HL-60 (cell line): ENCODE results near the gene RBM10.
"Not testable (repeated sequence)": the region's sequence is repeated elsewhere in the genome, so short reads cannot be mapped to it uniquely, and the experiment has no call there.

Experiments
- DNase-seq, 2 experiments: peaks; one replicate each; pipeline ENCODE4 v3.0.0-alpha.2; 2010 to 2020; ENCODE audit warnings: low read depth in 1 of 2, low spot score in 1 of 2
- H3K27ac ChIP-seq: fragments of 250-450 bp; sonication (Bioruptor Pico); replicated peaks from 2 replicates; pipeline ENCODE4 v1.5.1; 2020; ENCODE audit warnings: mild to moderate bottlenecking, moderate library complexity
- H3K27me3 ChIP-seq: fragments of 250-450 bp; sonication (Bioruptor Pico); 2 replicates; pipeline ENCODE4 v1.5.1; 2021; ENCODE audit warnings: mild to moderate bottlenecking, moderate library complexity; ENCODE audit not compliant: insufficient read depth, poor library complexity, severe bottlenecking
- H3K4me3 ChIP-seq: replicated peaks from 2 replicates; pipeline ENCODE4 v1.5.1; 2011; ENCODE audit warnings: mild to moderate bottlenecking, control low read depth, low read length; ENCODE audit not compliant: insufficient read depth
- CTCF ChIP-seq: IDR thresholded peaks from one replicate; pipeline ENCODE4 v1.5.1; 2011; ENCODE audit warnings: low read length, control low read depth, inconsistent platforms; ENCODE audit not compliant: insufficient read depth
- GABPA ChIP-seq: IDR thresholded peaks from 2 replicates; pipeline ENCODE4 v1.6.1; 2012; ENCODE audit warnings: low read depth
- POLR2AphosphoS5 ChIP-seq: IDR thresholded peaks from 2 replicates; pipeline ENCODE4 v1.6.1; 2012; ENCODE audit warnings: low read depth
- REST ChIP-seq: IDR thresholded peaks from 2 replicates; pipeline ENCODE4 v1.6.1; 2012; ENCODE audit warnings: low read depth; ENCODE audit not compliant: insufficient replicate concordance
- SPI1 ChIP-seq: IDR thresholded peaks from 2 replicates; pipeline ENCODE4 v1.6.1; 2012; ENCODE audit warnings: low read depth, mild to moderate bottlenecking, borderline replicate concordance

The RBM10 gene

GRCh38 chrX:47101206-47101605 lies 43.8 kb upstream of the RBM10 start:
- no peak overlapping the region for H3K4me3 ChIP-seq
- TF ChIP-seq POLR2AphosphoS5, result no peak
- TF ChIP-seq GABPA, result no peak
- no peak for TF ChIP-seq SPI1
- TF ChIP-seq REST, result no peak
- TF ChIP-seq CTCF, result no peak
- no peaks in the 10 kb centered on the region for H3K27me3 ChIP-seq
- DNase-seq, result no peak
- H3K27ac ChIP-seq, result no peak overlapping the region

GRCh38 chrX:47110936-47111615 lies 33.9 kb upstream of the RBM10 start:
- not testable (repeated sequence) for H3K27me3 ChIP-seq, H3K27ac ChIP-seq, H3K4me3 ChIP-seq, DNase-seq

- no peak overlapping the region for H3K4me3 ChIP-seq
- no peaks in the 10 kb centered on the region for H3K27me3 ChIP-seq
- no peak for DNase-seq
- no peak overlapping the region for H3K27ac ChIP-seq
- TF ChIP-seq CTCF, result no peak
- no peak for TF ChIP-seq POLR2AphosphoS5
- no peak for TF ChIP-seq SPI1
- TF ChIP-seq REST, result no peak
- TF ChIP-seq GABPA, result no peak
These were observed 32.6 kb upstream of the RBM10 start for GRCh38 chrX:47112316-47112954.

GRCh38 chrX:47116551-47117110 lies 28.4 kb upstream of the RBM10 start:
- not testable (repeated sequence) for DNase-seq, H3K27me3 ChIP-seq, H3K27ac ChIP-seq, H3K4me3 ChIP-seq

- H3K4me3 ChIP-seq, H3K27me3 ChIP-seq, H3K27ac ChIP-seq, DNase-seq: not testable (repeated sequence)
These were observed 20.6 kb upstream of the RBM10 start for GRCh38 chrX:47124466-47124865.
